ENCODE data around the gene PAK1.
"Not testable (repeated sequence)": the region's sequence is repeated elsewhere in the genome, so short reads cannot be mapped to it uniquely, and the experiment has no call there.

Gene PAK1

GRCh38 chr11:77400775-77401449, 73.0 kb downstream of the PAK1 start:
- no peak for DNase-seq

DNA sequence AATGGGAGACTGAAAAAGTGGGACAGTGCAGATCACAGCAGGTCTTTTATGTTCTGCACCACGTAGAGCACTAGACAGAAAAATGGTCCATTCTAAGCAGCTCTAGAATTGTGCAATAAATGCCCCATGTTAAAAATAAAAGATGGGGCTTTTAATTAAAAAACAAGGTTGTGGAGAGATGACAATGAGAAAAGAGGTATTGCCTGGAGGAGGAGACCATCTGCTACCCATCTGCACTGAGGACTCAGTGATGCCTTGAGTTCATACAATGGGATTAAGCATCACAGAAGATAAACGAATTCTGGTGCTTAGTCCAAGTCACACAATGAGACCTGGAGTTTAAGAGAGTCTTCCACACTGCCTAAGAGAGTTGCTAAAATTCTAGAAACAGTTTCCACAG, 73.6 kb downstream of the PAK1 start:
- DNase-seq = no peak

GRCh38 chr11:77397631-77398030, 76.3 kb downstream of the PAK1 start:
- DNase-seq = no peak

DNA sequence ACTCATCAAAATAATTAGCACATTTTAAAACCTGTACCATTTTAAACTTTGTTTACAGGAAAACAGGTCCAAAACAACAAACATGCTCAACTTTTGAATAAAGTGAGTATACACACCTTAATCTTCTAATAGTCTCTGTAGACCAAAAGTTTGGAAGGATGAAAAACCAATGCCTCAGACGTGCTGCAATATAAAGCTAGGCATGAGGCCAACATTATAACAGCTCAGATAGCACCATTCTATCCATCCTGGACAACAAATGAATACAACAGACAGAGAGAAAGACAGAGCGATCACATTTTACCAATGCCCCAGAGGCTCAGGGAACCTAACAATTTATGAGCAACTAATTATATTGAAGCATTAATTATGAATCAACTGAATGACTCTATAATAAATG, 77.0 kb downstream of the PAK1 start:
- no peak for DNase-seq

DNA sequence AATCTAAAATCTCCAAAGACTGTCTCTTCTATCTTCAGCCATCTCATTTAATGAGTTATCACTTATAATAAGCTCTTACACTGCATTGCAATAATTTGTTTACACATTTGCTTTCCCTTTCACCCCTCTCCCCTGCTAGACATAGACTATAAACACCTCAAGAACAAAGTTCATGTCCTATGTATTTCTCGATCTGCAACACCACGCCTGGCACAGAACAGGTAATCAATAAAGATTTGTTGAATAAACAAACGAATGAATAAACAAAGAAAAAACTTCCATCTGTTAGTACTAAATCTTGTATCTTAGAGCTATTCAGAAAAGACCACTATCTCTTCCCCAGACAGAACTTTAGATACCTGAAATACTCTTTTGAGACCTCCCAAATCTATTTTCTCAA, 77.6 kb downstream of the PAK1 start:
- no peak for DNase-seq

DNA sequence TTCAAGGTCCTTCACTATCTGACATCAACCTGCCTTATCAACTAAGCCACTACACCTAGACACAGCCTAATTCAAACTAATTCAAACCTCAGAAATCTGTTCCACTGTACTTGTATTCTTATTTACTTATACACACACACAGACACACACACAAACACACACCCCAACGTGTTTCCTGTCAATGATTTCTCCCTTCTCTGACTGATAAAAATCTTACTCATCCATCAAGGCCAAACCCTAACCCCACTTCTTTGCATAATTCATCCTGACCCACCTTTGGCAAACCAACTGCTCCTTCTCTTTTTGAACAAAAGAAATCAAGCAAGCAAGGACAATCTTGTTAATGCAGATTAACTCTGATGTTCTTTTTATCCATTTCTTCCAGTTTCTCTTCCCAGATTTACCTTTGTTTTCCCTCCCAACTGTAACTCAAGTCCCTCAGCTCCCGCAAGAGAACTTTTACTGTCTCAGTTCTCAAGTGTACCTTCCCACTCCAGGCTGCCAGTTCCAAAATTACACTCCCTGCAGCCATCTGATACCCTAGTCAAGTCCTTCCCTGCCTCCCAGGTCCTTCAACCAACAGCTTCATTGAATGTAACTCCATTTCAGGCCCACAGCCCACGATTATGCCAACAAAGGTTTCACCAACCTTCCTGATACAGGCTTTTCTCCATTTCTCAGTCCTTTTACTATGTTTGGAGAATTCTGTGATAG, 78.3 kb downstream of the PAK1 start:
- no peak for DNase-seq

DNA sequence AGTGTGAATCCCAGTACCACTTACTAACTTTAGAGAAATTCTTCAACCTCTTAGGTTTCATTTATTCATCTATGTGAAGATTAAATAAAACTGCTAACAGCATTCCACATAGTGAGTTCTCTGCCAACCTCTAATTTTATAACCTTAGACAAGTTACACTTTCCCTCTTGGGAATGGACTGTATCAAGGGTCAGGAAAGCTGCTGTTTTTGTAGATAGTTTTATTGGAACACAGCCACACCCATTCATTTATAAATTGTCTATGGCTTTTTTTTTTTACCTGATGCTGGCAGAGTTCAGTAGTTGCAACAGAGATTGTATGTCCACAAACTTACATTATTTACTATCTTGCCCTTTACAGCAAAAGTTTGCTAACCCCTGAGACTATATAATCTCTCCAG, 81.1 kb downstream of the PAK1 start:
- no peak for DNase-seq

GRCh38 chr11:77387701-77388100, 86.2 kb downstream of the PAK1 start:
- DNase-seq = no peak

- no peak for DNase-seq
Measured at GRCh38 chr11:77386178-77386577, 87.7 kb downstream of the PAK1 start.

- DNase-seq = not testable (repeated sequence)
Measured at GRCh38 chr11:77385255-77385771, 88.6 kb downstream of the PAK1 start.

- no peak for DNase-seq
Measured at GRCh38 chr11:77384571-77384970, 89.3 kb downstream of the PAK1 start.

GRCh38 chr11:77383349-77383748, 90.5 kb downstream of the PAK1 start:
- DNase-seq = not testable (repeated sequence)

DNA sequence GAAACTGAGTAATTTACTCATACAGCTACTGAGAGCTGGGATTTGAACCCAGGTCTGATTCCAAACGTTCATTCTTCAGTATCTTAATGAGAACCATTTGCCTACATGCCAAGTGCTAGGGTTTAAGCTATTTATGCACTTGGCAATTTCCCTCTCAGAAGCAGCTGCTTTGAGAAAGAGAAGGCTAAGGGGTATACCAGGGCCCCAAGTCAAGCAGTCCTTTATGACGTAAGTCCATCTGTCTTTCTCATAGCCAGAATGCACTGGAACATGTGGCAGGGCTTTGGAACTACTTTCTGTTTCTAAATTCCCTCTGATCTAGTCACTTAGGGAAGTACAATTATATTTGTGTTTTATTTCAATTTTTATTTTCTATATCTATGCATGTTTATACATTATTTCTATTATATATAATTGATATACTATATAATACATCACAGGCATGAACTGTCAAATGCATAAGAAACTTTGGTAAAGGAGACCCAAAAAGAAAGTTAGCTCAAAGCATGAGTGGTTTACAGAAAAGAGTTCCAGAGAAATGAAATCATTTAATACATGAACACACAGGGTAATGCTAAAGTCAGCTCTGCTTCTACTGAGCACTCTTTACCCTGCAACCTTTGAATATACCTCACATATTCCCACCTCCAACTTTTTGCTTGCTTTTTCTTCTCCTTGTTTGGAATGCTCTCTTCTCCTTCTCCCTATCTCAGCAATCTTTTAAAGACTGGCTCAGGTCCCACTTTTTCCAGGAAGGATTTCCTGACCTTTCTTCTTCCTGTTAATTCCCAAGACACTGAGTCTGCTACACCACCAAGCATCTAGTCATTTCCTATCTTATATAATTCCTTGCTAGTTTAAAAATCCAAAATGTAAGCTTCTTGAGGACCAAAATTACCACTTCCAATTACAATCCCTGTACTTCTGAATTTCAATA, 91.9 kb downstream of the PAK1 start:
- no peak for DNase-seq

DNA sequence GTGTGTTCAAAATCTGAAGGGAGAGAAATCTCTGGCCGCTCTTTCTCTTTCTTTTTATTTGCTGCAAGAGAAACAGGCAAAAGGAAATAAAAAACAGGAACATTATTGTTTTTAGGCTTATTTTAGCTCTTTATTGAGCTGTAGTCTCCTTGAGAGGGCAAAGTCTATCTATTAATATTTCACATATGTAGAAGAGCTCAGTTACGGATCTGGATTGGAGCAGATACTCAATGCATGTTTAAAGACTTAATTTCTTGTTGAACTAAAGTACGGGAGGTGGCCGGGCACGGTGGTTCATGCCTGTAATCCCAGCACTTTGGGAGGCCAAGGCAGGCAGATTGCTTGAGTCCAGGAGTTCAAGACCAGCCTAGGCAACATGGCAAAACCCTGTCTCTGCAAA, 94.0 kb downstream of the PAK1 start:
- DNase-seq = no peak

- no peak for DNase-seq
Measured at GRCh38 chr11:77379253-77379652, 94.6 kb downstream of the PAK1 start.

- no peak for DNase-seq
Measured at GRCh38 chr11:77377734-77378133, 96.2 kb downstream of the PAK1 start.

GRCh38 chr11:77375107-77375506, 98.8 kb downstream of the PAK1 start:
- DNase-seq = no peak

DNA sequence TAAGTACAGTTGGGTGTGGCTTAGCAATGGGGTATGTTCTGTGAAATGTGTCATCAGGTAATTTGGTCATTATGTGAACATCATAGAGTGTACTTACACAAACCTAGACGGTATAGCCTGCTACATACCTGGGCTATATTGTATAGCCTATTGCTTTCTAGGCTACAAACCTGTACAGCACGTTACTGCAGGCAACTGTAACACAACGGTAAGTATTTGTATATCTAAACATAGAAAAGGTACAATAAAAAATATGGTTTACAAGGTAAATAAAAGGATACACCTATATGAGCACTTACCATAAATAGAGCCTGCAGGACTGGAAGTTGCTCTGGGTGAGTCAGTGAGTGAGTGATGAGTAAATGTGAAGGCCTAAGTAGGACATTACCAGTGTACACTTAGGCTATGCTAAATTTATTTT, 99.3 kb downstream of the PAK1 start:
- no peak for DNase-seq

DNA sequence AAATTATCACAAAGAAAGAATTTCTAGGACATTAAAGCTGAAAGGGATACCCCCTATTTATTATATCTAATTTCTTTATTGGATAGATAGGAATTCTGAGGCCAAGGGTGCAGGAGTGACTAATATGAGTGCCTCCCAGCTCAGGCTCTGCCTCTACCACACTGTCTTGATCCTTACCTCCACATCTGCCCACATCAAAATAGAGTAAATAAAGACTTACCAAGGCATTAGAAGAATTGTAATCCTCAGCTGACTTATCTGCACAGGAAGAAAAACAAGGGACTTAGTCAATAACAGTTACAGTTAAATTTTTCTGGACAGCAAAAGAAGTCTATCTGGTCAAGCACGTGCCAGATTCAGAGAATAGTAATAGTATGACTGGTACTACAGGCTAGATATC, 99.8 kb downstream of the PAK1 start:
- no peak for DNase-seq

DNA sequence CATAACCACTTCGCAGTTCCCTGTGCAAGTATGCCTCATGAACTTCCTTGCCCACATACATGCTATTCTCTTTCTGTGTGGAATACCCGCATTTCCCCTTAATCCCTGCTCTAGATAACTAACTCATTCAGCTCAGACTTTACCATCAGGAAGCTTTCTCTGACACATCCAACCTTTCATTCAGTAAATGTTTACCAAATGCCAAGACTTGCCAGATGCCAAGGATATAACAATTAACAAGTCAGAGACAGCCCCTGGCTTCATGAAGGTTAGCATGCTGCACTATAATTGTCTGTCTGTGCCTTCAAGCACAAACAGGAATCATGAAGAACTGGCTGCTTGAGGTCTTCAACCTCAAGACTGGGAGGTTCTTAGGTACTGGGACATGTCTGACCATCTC, 101.2 kb downstream of the PAK1 start:
- DNase-seq = no peak

- no peak for DNase-seq
Measured at GRCh38 chr11:77371646-77372045, 102.2 kb downstream of the PAK1 start.

- DNase-seq = no peak
Measured at GRCh38 chr11:77370217-77370616, 103.7 kb downstream of the PAK1 start.

DNA sequence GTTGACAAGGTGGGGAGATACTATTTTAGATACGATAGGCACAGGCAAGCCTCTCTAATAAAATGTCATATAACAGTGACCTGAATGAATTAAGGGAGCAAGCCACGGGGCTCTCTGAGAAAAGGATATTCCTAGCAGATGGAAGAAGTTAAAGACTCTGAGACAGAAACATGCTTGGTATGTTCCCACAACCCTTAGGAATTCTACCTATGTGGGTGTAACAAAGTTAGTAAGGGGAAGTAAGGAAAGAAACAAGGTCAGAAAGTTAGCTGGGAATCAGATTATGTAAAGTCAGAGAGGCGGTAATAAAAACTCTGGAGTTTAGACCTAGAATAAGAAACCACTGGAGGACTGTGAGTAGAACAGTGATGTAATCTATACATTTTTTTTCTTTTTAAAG, 112.7 kb downstream of the PAK1 start:
- DNase-seq = no peak

Measured in midbrain (tissue), 1 donor.